GM23338 (cell line): Measurements from ENCODE around the gene LST1. TPM values are rescaled to one million over a fixed set of nuclear protein-coding genes. Genes with fewer than 3 reads are reported as not detected.

ENCODE experiments used
- ATAC-seq: fragments of 200-7000 bp; cut with Tn5 transposase; 3 replicates; pipeline ENCODE4 v1.9.1; 2020
- DNase-seq: peaks from one replicate; pipeline ENCODE4 v3.0.0-alpha.2; 2015; ENCODE audit warnings: low spot score
- H2AFZ ChIP-seq: fragments of 200-600 bp; sonication (generic); 2 replicates; pipeline ENCODE4 v1.8.0; 2016; ENCODE audit warnings: antibody characterized with exemption, mild to moderate bottlenecking, moderate library complexity
- H3F3A ChIP-seq: fragments of 200-600 bp; sonication (generic); replicated peaks from 2 replicates; pipeline ENCODE4 v1.8.0; 2017; ENCODE audit warnings: antibody characterized with exemption, mixed run types, low read depth
- H3K27ac ChIP-seq: fragments of 200-600 bp; sonication (generic); 2 replicates; pipeline ENCODE4 v1.6.1; 2016; ENCODE audit warnings: low read depth
- H3K27me3 ChIP-seq: fragments of 200-600 bp; sonication (generic); 2 replicates; pipeline ENCODE4 v1.8.0; 2016; ENCODE audit warnings: mild to moderate bottlenecking, mixed run types, moderate library complexity; ENCODE audit not compliant: insufficient read depth
- H3K36me3 ChIP-seq: fragments of 200-600 bp; sonication (generic); 2 replicates; pipeline ENCODE4 v1.8.0; 2016; ENCODE audit warnings: mild to moderate bottlenecking; ENCODE audit not compliant: insufficient read depth
- H3K4me1 ChIP-seq: fragments of 200-600 bp; sonication (generic); 2 replicates; pipeline ENCODE4 v1.8.0; 2016; ENCODE audit warnings: mild to moderate bottlenecking, moderate library complexity; ENCODE audit not compliant: insufficient read depth
- H3K4me2 ChIP-seq: fragments of 200-600 bp; sonication (generic); 2 replicates; pipeline ENCODE4 v1.7.1; 2017; ENCODE audit warnings: mixed run types
- H3K4me3 ChIP-seq: fragments of 200-600 bp; sonication (generic); 2 replicates; pipeline ENCODE4 v1.6.1; 2016; ENCODE audit warnings: mixed run types
- H3K79me2 ChIP-seq: fragments of 200-600 bp; sonication (generic); replicated peaks from 2 replicates; pipeline ENCODE4 v1.8.0; 2017; ENCODE audit warnings: mild to moderate bottlenecking; ENCODE audit not compliant: insufficient read depth
- H3K9me2 ChIP-seq: fragments of 200-600 bp; sonication (generic); 2 replicates; pipeline ENCODE4 v1.8.0; 2017; ENCODE audit not compliant: insufficient read depth
- H4K20me1 ChIP-seq: fragments of 200-600 bp; sonication (generic); replicated peaks from 2 replicates; pipeline ENCODE4 v1.8.0; 2017; ENCODE audit warnings: mild to moderate bottlenecking; ENCODE audit not compliant: insufficient read depth
- H3K27ac Mint-ChIP-seq: 2 replicates; pipeline ENCODE4 v1.8.0; 2020; ENCODE audit warnings: inconsistent platforms, mild to moderate bottlenecking, moderate library complexity, mixed read lengths
- H3K27me3 Mint-ChIP-seq: 3 replicates; pipeline ENCODE4 v1.8.0; 2022; ENCODE audit warnings: low read depth, mild to moderate bottlenecking, moderate library complexity, mixed read lengths, inconsistent platforms; ENCODE audit not compliant: insufficient read depth, poor library complexity
- H3K36me3 Mint-ChIP-seq: 3 replicates; pipeline ENCODE4 v1.8.0; 2021; ENCODE audit warnings: low read depth, mild to moderate bottlenecking, inconsistent platforms, moderate library complexity, mixed read lengths
- H3K4me1 Mint-ChIP-seq: 3 replicates; pipeline ENCODE4 v1.8.0; 2020; ENCODE audit warnings: mild to moderate bottlenecking, inconsistent platforms, mixed read lengths
- H3K4me3 Mint-ChIP-seq: 3 replicates; pipeline ENCODE4 v1.8.0; 2021; ENCODE audit warnings: moderate library complexity, mild to moderate bottlenecking, inconsistent platforms, mixed read lengths
- H3K9me3 Mint-ChIP-seq: 3 replicates; pipeline ENCODE4 v1.8.0; 2020; ENCODE audit warnings: moderate library complexity, mild to moderate bottlenecking, inconsistent platforms, mixed read lengths
- CREB1 ChIP-seq: fragments of 250-450 bp; sonication (Bioruptor Pico); IDR thresholded peaks from 2 replicates; pipeline ENCODE4 v1.5.0; 2020; ENCODE audit warnings: low read depth, mild to moderate bottlenecking, moderate library complexity
- EZH2 ChIP-seq: fragments of 200-600 bp; sonication (generic); IDR thresholded peaks from one replicate; pipeline ENCODE4 v1.8.0; 2017; ENCODE audit warnings: antibody characterized with exemption, mild to moderate bottlenecking, low read depth; ENCODE audit not compliant: unreplicated experiment
- EZH2phosphoT487 ChIP-seq: fragments of 200-600 bp; sonication (generic); IDR thresholded peaks from one replicate; pipeline ENCODE4 v1.8.1; 2018; ENCODE audit warnings: antibody characterized with exemption; ENCODE audit not compliant: unreplicated experiment
- JUNB ChIP-seq: IDR thresholded peaks from one replicate; pipeline ENCODE4 v1.6.1; 2016; ENCODE audit warnings: antibody characterized with exemption; ENCODE audit not compliant: unreplicated experiment
- NANOG ChIP-seq: IDR thresholded peaks from 2 replicates; pipeline ENCODE4 v1.6.1; 2016; ENCODE audit warnings: antibody characterized with exemption, borderline replicate concordance
- POLR2AphosphoS5 ChIP-seq: IDR thresholded peaks from 2 replicates; pipeline ENCODE4 v1.6.1; 2016; ENCODE audit warnings: antibody characterized with exemption, low read depth
- STAT1 ChIP-seq: IDR thresholded peaks from one replicate; pipeline ENCODE4 v1.6.1; 2016; ENCODE audit warnings: antibody characterized with exemption; ENCODE audit not compliant: unreplicated experiment
- ZNF114 ChIP-seq: fragments of 250-450 bp; sonication (Bioruptor Pico); IDR thresholded peaks from 2 replicates; pipeline ENCODE4 v1.5.0; 2020; ENCODE audit warnings: mild to moderate bottlenecking, moderate library complexity
- ZNF331 ChIP-seq: fragments of 250-450 bp; sonication (Bioruptor Pico); IDR thresholded peaks from 2 replicates; pipeline ENCODE4 v1.5.0; 2020; ENCODE audit warnings: low read depth, mild to moderate bottlenecking, moderate library complexity
- ZNF462 ChIP-seq: fragments of 250-450 bp; sonication (Bioruptor Pico); IDR thresholded peaks from 2 replicates; pipeline ENCODE4 v1.5.0; 2020; ENCODE audit warnings: mild to moderate bottlenecking, moderate library complexity
- polyA plus RNA-seq: library from polyadenylated mRNA; unstranded; fragments of >200 nt; fragmentation: Nextera tagmentation; extraction: Ambion mirVana; gene quantifications from 2 replicates; pipeline ENCODE4 v1.2.1, GENCODE V29; 2016
- total RNA-seq: library from RNA; depleted of rRNA; stranded (reverse); fragments of >200 nt; shearing (Covaris generic); gene quantifications from 2 replicates; pipeline ENCODE4 v1.2.3, GENCODE V29; 2014
- TF ChIP-seq, protein P1 (sequence below): IDR thresholded peaks from one replicate; pipeline ENCODE4 v1.6.1; 2018; ENCODE audit warnings: antibody characterized with exemption; ENCODE audit not compliant: unreplicated experiment
- TF ChIP-seq, protein P2 (sequence below), 2 experiments: fragments of 200-600 bp in 1 of 2; sonication (generic) in 1 of 2; conservative IDR thresholded peaks; 2 replicates each; pipeline versions ENCODE4 v1.5.1 to v1.6.1; 2016 to 2017; ENCODE audit warnings: antibody characterized with exemption in 2 of 2, low read depth in 2 of 2, mild to moderate bottlenecking in 2 of 2, moderate library complexity in 1 of 2
- TF ChIP-seq, protein P3 (sequence below): IDR thresholded peaks from 2 replicates; pipeline ENCODE4 v1.6.1; 2016; ENCODE audit warnings: antibody characterized with exemption

The LST1 gene
- total and polyA plus RNA-seq, 2 experiments from 2014 or later, result 0.37 TPM; not detected in 1

DNA sequence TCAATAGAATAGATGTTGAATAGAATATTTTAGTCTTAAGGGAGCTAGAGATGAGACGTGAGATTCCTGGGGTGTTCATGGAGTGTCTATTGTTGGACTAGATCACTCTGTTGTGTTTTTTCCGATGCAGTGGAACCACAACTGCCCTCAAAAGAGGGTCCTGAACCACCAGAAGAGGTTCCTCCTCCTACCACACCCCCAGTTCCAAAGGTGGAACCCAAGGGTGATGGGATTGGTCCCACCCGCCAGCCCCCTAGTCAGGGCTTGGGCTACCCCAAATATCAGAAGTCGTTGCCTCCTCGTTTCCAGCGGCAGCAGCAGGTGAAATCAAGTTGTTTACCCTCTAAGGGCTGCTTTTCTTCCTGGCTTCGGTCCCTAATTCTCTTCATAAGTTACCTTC lies 42.9 kb downstream of the LST1 start:
- Histone ChIP-seq H3K4me3 (no peak overlapping the region), H3K27ac (no peak overlapping the region), H3K4me2 (no peak overlapping the region), H2AFZ (no peak overlapping the region), H3K9me2 (no peaks in the 10 kb centered on the region), H3K27me3 (no peaks in the 10 kb centered on the region), H3K4me1 (no peaks in the 10 kb centered on the region), H3K79me2 (peaks cover 49% of the 10 kb centered on the region), H4K20me1 (peaks cover 50% of the 10 kb centered on the region), H3F3A (peaks cover 58% of the 10 kb centered on the region), H3K36me3 (peaks cover 80% of the 10 kb centered on the region)
- no peak for DNase-seq
- Mint-ChIP-seq H3K36me3 (peaks cover 99% of the 10 kb centered on the region), H3K4me3 (no peak overlapping the region), H3K4me1 (no peaks in the 10 kb centered on the region), H3K27me3 (peaks cover 13% of the 10 kb centered on the region), H3K27ac (no peak overlapping the region), H3K9me3 (no peaks in the 10 kb centered on the region; the same call in 2 of the 3 replicates)
- no peak for ATAC-seq
- TF ChIP-seq ZNF114 (CRISPR knock-in tag) (no peak), CREB1 (no peak), STAT1 (no peak), JUNB (no peak), EZH2 (no peak), NANOG (no peak), EZH2phosphoT487 (no peak), POLR2AphosphoS5 (no peak), ZNF462 (CRISPR knock-in tag) (no peak), ZNF331 (no peak)
- TF ChIP-seq, protein P1, sequence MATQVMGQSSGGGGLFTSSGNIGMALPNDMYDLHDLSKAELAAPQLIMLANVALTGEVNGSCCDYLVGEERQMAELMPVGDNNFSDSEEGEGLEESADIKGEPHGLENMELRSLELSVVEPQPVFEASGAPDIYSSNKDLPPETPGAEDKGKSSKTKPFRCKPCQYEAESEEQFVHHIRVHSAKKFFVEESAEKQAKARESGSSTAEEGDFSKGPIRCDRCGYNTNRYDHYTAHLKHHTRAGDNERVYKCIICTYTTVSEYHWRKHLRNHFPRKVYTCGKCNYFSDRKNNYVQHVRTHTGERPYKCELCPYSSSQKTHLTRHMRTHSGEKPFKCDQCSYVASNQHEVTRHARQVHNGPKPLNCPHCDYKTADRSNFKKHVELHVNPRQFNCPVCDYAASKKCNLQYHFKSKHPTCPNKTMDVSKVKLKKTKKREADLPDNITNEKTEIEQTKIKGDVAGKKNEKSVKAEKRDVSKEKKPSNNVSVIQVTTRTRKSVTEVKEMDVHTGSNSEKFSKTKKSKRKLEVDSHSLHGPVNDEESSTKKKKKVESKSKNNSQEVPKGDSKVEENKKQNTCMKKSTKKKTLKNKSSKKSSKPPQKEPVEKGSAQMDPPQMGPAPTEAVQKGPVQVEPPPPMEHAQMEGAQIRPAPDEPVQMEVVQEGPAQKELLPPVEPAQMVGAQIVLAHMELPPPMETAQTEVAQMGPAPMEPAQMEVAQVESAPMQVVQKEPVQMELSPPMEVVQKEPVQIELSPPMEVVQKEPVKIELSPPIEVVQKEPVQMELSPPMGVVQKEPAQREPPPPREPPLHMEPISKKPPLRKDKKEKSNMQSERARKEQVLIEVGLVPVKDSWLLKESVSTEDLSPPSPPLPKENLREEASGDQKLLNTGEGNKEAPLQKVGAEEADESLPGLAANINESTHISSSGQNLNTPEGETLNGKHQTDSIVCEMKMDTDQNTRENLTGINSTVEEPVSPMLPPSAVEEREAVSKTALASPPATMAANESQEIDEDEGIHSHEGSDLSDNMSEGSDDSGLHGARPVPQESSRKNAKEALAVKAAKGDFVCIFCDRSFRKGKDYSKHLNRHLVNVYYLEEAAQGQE, result no peak
- TF ChIP-seq, protein P2, sequence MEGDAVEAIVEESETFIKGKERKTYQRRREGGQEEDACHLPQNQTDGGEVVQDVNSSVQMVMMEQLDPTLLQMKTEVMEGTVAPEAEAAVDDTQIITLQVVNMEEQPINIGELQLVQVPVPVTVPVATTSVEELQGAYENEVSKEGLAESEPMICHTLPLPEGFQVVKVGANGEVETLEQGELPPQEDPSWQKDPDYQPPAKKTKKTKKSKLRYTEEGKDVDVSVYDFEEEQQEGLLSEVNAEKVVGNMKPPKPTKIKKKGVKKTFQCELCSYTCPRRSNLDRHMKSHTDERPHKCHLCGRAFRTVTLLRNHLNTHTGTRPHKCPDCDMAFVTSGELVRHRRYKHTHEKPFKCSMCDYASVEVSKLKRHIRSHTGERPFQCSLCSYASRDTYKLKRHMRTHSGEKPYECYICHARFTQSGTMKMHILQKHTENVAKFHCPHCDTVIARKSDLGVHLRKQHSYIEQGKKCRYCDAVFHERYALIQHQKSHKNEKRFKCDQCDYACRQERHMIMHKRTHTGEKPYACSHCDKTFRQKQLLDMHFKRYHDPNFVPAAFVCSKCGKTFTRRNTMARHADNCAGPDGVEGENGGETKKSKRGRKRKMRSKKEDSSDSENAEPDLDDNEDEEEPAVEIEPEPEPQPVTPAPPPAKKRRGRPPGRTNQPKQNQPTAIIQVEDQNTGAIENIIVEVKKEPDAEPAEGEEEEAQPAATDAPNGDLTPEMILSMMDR (conservative IDR thresholded peaks at IDR 0.05; ENCODE audit: low read depth in 2 of 2), result no peak
- TF ChIP-seq, protein P3, sequence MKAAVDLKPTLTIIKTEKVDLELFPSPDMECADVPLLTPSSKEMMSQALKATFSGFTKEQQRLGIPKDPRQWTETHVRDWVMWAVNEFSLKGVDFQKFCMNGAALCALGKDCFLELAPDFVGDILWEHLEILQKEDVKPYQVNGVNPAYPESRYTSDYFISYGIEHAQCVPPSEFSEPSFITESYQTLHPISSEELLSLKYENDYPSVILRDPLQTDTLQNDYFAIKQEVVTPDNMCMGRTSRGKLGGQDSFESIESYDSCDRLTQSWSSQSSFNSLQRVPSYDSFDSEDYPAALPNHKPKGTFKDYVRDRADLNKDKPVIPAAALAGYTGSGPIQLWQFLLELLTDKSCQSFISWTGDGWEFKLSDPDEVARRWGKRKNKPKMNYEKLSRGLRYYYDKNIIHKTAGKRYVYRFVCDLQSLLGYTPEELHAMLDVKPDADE, result no peak
